A673 (cell line): ENCODE results near the gene FITM2.

Experiments
- EZH2 ChIP-seq: fragments of 200-600 bp; sonication (generic); IDR thresholded peaks from 2 replicates; pipeline ENCODE4 v1.6.1; 2017; ENCODE audit warnings: borderline replicate concordance, low read depth, mild to moderate bottlenecking, mixed read lengths, antibody characterized with exemption, low read length; ENCODE audit not compliant: poor library complexity, severe bottlenecking
- TF ChIP-seq, protein P1 (sequence below): fragments of 300-800, 200-600 bp; sonication (generic); conservative IDR thresholded peaks from 2 replicates; pipeline ENCODE4 v1.5.1; 2017; ENCODE audit warnings: low read depth, mild to moderate bottlenecking, antibody characterized with exemption, low read length, moderate library complexity, mixed read lengths

DNA sequence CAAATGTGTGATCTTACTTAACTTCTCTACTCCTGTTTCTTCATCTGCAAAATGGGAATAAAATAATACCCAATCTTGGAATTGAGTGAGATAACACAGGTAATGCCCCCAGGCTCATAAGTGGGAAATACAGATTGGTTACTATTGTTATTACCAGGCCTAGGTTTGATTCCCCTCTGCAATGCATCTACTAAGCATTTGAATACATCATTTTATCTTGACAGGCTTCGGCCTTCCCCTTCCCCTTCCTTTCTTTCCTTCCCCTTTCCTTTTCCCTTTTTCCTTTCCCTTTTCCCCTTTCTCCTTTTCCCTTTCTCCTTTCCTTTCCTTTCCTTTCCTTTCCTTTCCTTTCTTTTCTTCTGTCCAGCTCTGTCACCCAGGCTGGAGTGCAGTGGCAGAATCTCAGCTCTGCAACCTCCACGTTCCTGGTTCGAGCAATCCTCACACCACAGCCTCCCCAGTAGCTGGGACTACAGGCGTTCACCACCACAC lies 37.2 kb upstream of the FITM2 start:
- TF ChIP-seq, protein P1, sequence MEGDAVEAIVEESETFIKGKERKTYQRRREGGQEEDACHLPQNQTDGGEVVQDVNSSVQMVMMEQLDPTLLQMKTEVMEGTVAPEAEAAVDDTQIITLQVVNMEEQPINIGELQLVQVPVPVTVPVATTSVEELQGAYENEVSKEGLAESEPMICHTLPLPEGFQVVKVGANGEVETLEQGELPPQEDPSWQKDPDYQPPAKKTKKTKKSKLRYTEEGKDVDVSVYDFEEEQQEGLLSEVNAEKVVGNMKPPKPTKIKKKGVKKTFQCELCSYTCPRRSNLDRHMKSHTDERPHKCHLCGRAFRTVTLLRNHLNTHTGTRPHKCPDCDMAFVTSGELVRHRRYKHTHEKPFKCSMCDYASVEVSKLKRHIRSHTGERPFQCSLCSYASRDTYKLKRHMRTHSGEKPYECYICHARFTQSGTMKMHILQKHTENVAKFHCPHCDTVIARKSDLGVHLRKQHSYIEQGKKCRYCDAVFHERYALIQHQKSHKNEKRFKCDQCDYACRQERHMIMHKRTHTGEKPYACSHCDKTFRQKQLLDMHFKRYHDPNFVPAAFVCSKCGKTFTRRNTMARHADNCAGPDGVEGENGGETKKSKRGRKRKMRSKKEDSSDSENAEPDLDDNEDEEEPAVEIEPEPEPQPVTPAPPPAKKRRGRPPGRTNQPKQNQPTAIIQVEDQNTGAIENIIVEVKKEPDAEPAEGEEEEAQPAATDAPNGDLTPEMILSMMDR, result no peak
- TF ChIP-seq EZH2, result no peak
